Measurements from ENCODE around the gene EPYC. TPM values are rescaled to one million over a fixed set of nuclear protein-coding genes. Genes with fewer than 3 reads are reported as not detected.

EPYC gene
- total and polyA plus RNA-seq, 2 of the 13 experiments (the other 11 are each of a cell fraction or from before 2014, with no cell fraction given): not detected

DNA sequence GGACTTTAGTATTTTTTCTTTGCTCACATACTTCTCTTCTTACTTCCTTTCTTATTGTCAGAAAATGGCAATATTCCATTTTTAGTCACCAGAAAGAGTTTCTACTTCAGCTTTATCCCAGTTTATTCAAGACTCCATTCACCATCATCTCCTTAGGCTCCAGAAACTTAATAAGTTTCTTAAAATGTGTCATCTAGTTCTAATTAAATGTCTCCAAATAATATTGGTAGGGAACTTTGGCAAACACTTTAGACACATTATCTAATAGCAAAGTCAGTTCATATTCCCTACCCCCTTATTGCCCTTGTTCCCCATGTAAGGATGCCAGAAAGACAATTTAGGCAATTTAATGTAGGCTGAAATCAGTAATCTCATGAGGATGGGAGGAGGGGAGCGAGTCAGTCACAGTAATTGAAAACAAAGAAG is 15.1 kb downstream of the EPYC start (continued):
- TF ChIP-seq ZNF609 (CRISPR knock-in tag; IDR thresholded peaks at IDR 0.05; ENCODE audit: borderline replicate concordance): no peak

DNA sequence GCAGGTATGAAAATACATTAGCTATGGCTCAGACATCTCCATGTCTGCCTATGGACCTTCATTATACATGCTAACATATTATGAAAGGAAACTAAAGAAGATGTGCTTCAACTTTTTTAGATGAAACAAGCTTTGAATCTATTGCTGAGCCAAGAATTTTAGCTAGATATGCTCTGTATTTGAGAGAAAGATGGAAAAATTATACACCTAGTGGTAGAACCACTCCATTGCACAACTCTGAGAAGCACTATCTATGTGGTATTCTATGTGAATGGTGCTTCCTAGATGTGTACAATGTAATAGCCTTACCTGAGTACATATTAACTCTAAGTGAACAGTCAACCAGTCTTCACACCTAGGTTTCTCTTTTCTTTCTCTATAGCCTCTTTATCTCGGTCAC is 17.3 kb downstream of the EPYC start:
- intact Hi-C loops (cut with micrococcal nuclease; ENCODE audit: unreplicated experiment): no loop called here
- H3K36me3 ChIP-seq (replicated peaks in 1 of 2; ENCODE audit: control insufficient read depth in 1 of 2, insufficient read depth in 2 of 2, low read length in 2 of 2): no peaks in the 10 kb centered on the region
- H3K4me3 ChIP-seq (replicated peaks in 1 of 3; ENCODE audit: insufficient read depth in 1 of 3, low read depth in 2 of 3, low read length in 3 of 3): no peak overlapping the region
- H2AFZ ChIP-seq (ENCODE audit: low read length): no peak overlapping the region
- H3K4me2 ChIP-seq (ENCODE audit: low read depth, low read length): no peak overlapping the region
- in situ Hi-C loops (cut with HindIII; ENCODE audit: extremely low pct_ligation_motif_present, low pct_unique_long_range_greater_than_20kb): loop anchor here (10.0 kb wide), 1 partner anchor 117 kb away; no protein-coding TSS in a partner anchor
- no peaks in the 10 kb centered on the region for H3K9me3 ChIP-seq (ENCODE audit: low read length)
- WGBS (ENCODE audit: low lambda C conversion rate): 0% methylated on average over 1 of the region's 1 CpG
- no peaks in the 10 kb centered on the region for H3K27me3 ChIP-seq (ENCODE audit: control insufficient read depth in 1 of 2, insufficient read depth in 2 of 2, low read length in 2 of 2)
- ATAC-seq (peak; percentile 47; the same call in 1 of the 3 replicates), FAIRE-seq (no peak), DNase-seq (ENCODE audit: low spot score) (no peak)
- H3K9ac ChIP-seq (ENCODE audit: insufficient read depth, low read depth, low read length): no peak overlapping the region
- no peaks in the 10 kb centered on the region for H3K4me1 ChIP-seq (ENCODE audit: insufficient read depth, low read length)
- ChIA-PET CTCF (ENCODE audit: low intra/inter-chr PET ratio, low total read pairs) (no interaction called here), POLR2A (no interaction called here)
- BruUV-seq (replicated peaks): no TSS peak
- H4K20me1 ChIP-seq (ENCODE audit: insufficient read depth, low read length): no peaks in the 10 kb centered on the region
- no peak for TF ChIP-seq ZBTB20 (CRISPR knock-in tag; IDR thresholded peaks at IDR 0.05; ENCODE audit: borderline replicate concordance, low read depth)
- TF ChIP-seq CEBPB (IDR thresholded peaks at IDR 0.05; ENCODE audit: borderline replicate concordance, low read depth, low read length): peak; percentile 6; the same call in 1 of the 2 replicates
- H3K79me2 ChIP-seq (ENCODE audit: insufficient read depth, low read length): no peaks in the 10 kb centered on the region
- no peak overlapping the region for H3K27ac ChIP-seq (ENCODE audit: extremely low read length, insufficient read depth, low read length)
